Measurements from ENCODE around the gene ZNRF4.

The ZNRF4 gene

GRCh38 chr19:5443723-5444122 is 11.5 kb upstream of the ZNRF4 start:
- DNase-seq (ENCODE audit: low read depth) = no peak

GRCh38 chr19:5444431-5444830 is 10.8 kb upstream of the ZNRF4 start:
- no peak for DNase-seq (ENCODE audit: low read depth)

- no peak for DNase-seq (ENCODE audit: low read depth)
These were observed 10.1 kb upstream of the ZNRF4 start for GRCh38 chr19:5445071-5445470.

GRCh38 chr19:5445561-5446055 is 9.6 kb upstream of the ZNRF4 start:
- no peak for DNase-seq (ENCODE audit: low read depth)

- no peak for DNase-seq (ENCODE audit: low read depth)
These were observed 7.4 kb upstream of the ZNRF4 start for GRCh38 chr19:5447700-5448311.

GRCh38 chr19:5448374-5448773 is 6.8 kb upstream of the ZNRF4 start:
- DNase-seq (ENCODE audit: low read depth) = no peak

- no peak for DNase-seq (ENCODE audit: low read depth)
These were observed 4.6 kb upstream of the ZNRF4 start for GRCh38 chr19:5450482-5451126.

- DNase-seq (ENCODE audit: low read depth) = no peak
These were observed 3.7 kb upstream of the ZNRF4 start for GRCh38 chr19:5451494-5451893.

GRCh38 chr19:5452594-5453565 is 2.3 kb upstream of the ZNRF4 start:
- DNase-seq (ENCODE audit: low read depth) = no peak

- no peak for DNase-seq (ENCODE audit: low read depth)
These were observed 474 bp upstream of the ZNRF4 start for GRCh38 chr19:5454743-5455142.

- no peak for DNase-seq (ENCODE audit: low read depth)
These were observed 1.1 kb downstream of the ZNRF4 start for GRCh38 chr19:5456130-5456840.

- DNase-seq (ENCODE audit: low read depth) = no peak
These were observed 1.6 kb downstream of the ZNRF4 start for GRCh38 chr19:5456841-5457200.

- no peak for DNase-seq (ENCODE audit: low read depth)
These were observed 2.5 kb downstream of the ZNRF4 start for GRCh38 chr19:5457709-5458108.

GRCh38 chr19:5458420-5458819 is 3.2 kb downstream of the ZNRF4 start:
- DNase-seq (ENCODE audit: low read depth) = no peak

- no peak for DNase-seq (ENCODE audit: low read depth)
These were observed 4.1 kb downstream of the ZNRF4 start for GRCh38 chr19:5459360-5459759.

GRCh38 chr19:5460748-5461147 is 5.5 kb downstream of the ZNRF4 start:
- DNase-seq (ENCODE audit: low read depth) = no peak

- no peak for DNase-seq (ENCODE audit: low read depth)
These were observed 8.7 kb downstream of the ZNRF4 start for GRCh38 chr19:5463959-5464358.

GRCh38 chr19:5466072-5466471 is 10.9 kb downstream of the ZNRF4 start:
- no peak for DNase-seq (ENCODE audit: low read depth)

GRCh38 chr19:5466814-5467291 is 11.6 kb downstream of the ZNRF4 start:
- DNase-seq (ENCODE audit: low read depth) = no peak

- no peak for DNase-seq (ENCODE audit: low read depth)
These were observed 15.1 kb downstream of the ZNRF4 start for GRCh38 chr19:5470264-5470671.

GRCh38 chr19:5472286-5472685 is 17.1 kb downstream of the ZNRF4 start:
- no peak for DNase-seq (ENCODE audit: low read depth)

- no peak for DNase-seq (ENCODE audit: low read depth)
These were observed 18.4 kb downstream of the ZNRF4 start for GRCh38 chr19:5473646-5474045.
